ENCODE data around the gene ZNF487.

ZNF487 gene

GRCh38 chr10:43524434-43525247, 87.7 kb downstream of the ZNF487 start:
- TF ChIP-seq EZH2 (IDR thresholded peaks at IDR 0.05; ENCODE audit: borderline replicate concordance, low read depth, low read length, severe bottlenecking) (no peak), CTCF (IDR thresholded peaks at IDR 0.05; ENCODE audit: borderline replicate concordance, extremely low read depth, low read length, poor library complexity, severe bottlenecking) (no peak)
- Histone ChIP-seq H4K20me1 (ENCODE audit: insufficient read depth, low read length) (no peaks in the 10 kb centered on the region), H3K27me3 (ENCODE audit: insufficient read depth, low read length, poor library complexity) (no peaks in the 10 kb centered on the region), H3K27ac (ENCODE audit: low read length) (no peak overlapping the region), H3K36me3 (ENCODE audit: insufficient read depth, low read length) (no peaks in the 10 kb centered on the region), H3K4me1 (ENCODE audit: insufficient read depth, low read length) (no peaks in the 10 kb centered on the region), H2AFZ (ENCODE audit: low read depth, low read length) (no peak overlapping the region), H3K9me3 (ENCODE audit: insufficient read depth, low read length, severe bottlenecking) (peaks cover 34% of the 10 kb centered on the region), H3K79me2 (ENCODE audit: insufficient read depth, low read length) (no peaks in the 10 kb centered on the region), H3K9ac (ENCODE audit: low read depth, low read length) (no peak overlapping the region), H3K4me3 (ENCODE audit: low read depth in 1 of 2, low read length in 2 of 2) (no peak overlapping the region), H3K4me2 (ENCODE audit: insufficient read depth, low read length) (no peak overlapping the region)
- no peak for DNase-seq
- no peak for ATAC-seq (ENCODE audit: insufficient read depth, low read depth)
